BE2C (cell line): ENCODE measurements around the gene STK33.

ENCODE experiments used
- DNase-seq: peaks from one replicate; pipeline ENCODE4 v3.0.0-alpha.2; 2020
- H3K27me3 ChIP-seq: fragments of 250-450 bp; sonication (Bioruptor Pico); 2 replicates; pipeline ENCODE4 v1.5.1; 2020; ENCODE audit warnings: mild to moderate bottlenecking
- H3K36me3 ChIP-seq: fragments of 250-450 bp; sonication (Bioruptor Pico); 2 replicates; pipeline ENCODE4 v1.5.1; 2020; ENCODE audit warnings: mild to moderate bottlenecking
- H3K4me1 ChIP-seq: fragments of 250-450 bp; sonication (Bioruptor Pico); 2 replicates; pipeline ENCODE4 v1.5.1; 2020
- H3K4me3 ChIP-seq: 2 replicates; pipeline ENCODE4 v1.5.1; 2011; ENCODE audit warnings: low read depth, low read length
- H3K9me3 ChIP-seq: fragments of 250-450 bp; sonication (Bioruptor Pico); 2 replicates; pipeline ENCODE4 v1.5.1; 2020
- TF ChIP-seq, protein P1 (sequence below): IDR thresholded peaks from 2 replicates; pipeline ENCODE4 v1.5.1; 2012; ENCODE audit warnings: mild to moderate bottlenecking, low read depth, low read length

Gene STK33

DNA sequence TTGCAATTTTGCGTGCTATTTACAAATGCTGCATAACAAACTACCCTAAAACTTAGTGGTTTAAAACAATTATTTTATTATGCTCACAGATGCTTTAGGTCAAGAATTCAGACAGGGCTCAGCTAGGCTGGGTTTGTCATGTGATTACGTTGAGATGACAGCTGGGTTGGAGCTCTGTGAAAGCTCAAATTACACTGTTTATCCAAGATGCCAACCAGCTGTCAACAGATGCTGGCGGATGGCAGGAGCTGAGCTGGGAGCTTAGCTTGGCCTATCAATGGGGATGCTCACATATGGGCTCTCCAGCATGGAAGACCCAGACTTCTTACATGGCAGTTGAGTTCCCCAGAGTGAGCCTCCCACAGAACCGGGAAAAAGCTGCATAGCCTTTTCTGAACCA is 62.7 kb downstream of the STK33 start:
- peaks cover 8% of the 10 kb centered on the region for H3K4me1 ChIP-seq
- no peaks in the 10 kb centered on the region for H3K27me3 ChIP-seq
- H3K9me3 ChIP-seq = no peaks in the 10 kb centered on the region
- TF ChIP-seq, protein P1, sequence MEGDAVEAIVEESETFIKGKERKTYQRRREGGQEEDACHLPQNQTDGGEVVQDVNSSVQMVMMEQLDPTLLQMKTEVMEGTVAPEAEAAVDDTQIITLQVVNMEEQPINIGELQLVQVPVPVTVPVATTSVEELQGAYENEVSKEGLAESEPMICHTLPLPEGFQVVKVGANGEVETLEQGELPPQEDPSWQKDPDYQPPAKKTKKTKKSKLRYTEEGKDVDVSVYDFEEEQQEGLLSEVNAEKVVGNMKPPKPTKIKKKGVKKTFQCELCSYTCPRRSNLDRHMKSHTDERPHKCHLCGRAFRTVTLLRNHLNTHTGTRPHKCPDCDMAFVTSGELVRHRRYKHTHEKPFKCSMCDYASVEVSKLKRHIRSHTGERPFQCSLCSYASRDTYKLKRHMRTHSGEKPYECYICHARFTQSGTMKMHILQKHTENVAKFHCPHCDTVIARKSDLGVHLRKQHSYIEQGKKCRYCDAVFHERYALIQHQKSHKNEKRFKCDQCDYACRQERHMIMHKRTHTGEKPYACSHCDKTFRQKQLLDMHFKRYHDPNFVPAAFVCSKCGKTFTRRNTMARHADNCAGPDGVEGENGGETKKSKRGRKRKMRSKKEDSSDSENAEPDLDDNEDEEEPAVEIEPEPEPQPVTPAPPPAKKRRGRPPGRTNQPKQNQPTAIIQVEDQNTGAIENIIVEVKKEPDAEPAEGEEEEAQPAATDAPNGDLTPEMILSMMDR = no peak
- H3K4me3 ChIP-seq = no peak overlapping the region
- DNase-seq = peak; percentile 64
- H3K36me3 ChIP-seq = no peaks in the 10 kb centered on the region

DNA sequence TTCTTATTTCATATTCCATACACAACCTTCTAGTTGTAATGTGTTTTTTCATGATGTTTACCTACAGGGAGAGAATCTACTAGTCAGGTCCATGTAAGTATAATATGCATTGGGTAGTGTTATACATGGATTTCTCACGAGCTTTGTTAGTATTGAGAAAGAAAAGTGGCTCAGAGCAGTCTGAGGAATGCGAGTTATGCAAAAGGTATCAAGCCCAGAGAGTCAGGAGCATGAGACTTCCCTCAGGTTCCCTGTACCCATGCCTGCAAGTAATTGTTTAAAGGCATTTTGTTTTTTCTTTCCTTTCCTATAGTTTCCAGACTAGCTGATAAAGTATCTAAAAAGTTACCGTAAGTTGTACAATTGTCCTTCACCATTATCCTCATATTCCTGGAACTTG is 66.1 kb downstream of the STK33 start:
- TF ChIP-seq, protein P1 = no peak
- H3K36me3 ChIP-seq = no peaks in the 10 kb centered on the region
- DNase-seq = no peak
- no peaks in the 10 kb centered on the region for H3K27me3 ChIP-seq
- H3K4me1 ChIP-seq = peaks cover 8% of the 10 kb centered on the region
- H3K4me3 ChIP-seq = no peak overlapping the region
- no peaks in the 10 kb centered on the region for H3K9me3 ChIP-seq

DNA sequence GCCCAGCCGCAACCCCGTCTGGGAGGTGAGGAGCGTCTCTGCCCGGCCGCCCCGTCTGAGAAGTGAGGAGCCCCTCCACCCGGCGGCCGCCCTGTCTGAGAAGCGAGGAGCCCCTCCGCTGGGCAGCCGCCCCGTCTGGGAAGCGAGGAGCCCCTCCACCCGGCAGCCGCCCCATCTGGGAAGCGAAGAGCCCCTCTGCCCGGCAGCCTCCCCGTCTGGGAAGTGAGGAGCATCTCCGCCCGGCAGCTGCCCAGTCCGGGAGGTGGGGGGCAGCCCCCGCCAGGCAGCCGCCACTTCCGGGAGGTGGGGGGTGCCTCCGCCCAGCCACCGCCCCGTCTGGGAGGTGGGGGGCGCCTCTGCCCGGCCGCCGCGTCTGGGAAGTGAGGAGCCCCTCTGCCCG is 70.6 kb downstream of the STK33 start:
- no peaks in the 10 kb centered on the region for H3K9me3 ChIP-seq
- TF ChIP-seq, protein P1 = no peak
- no peak overlapping the region for H3K4me3 ChIP-seq
- no peaks in the 10 kb centered on the region for H3K4me1 ChIP-seq
- no peak for DNase-seq
- no peaks in the 10 kb centered on the region for H3K27me3 ChIP-seq
- H3K36me3 ChIP-seq = no peaks in the 10 kb centered on the region

DNA sequence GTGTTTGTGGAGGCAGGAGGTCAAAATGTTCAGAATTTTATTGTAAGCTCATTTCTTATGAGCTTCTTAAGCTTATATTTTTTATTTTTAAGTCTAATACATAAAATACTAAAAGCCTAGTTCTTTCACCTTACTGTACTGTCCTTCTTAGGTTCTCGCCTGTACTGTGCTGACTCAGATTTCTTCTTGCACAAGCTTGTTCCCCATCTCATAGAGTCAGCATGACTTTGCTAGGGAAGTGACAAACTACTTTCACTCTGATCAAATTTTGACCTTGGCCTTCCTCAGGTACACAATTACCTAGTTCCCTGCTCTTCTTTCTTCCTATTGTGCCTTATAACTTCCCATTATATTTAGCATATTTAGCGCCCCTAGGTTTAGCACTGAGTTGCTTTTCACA is 81.5 kb downstream of the STK33 start:
- H3K9me3 ChIP-seq = no peaks in the 10 kb centered on the region
- no peaks in the 10 kb centered on the region for H3K36me3 ChIP-seq
- no peaks in the 10 kb centered on the region for H3K4me1 ChIP-seq
- TF ChIP-seq, protein P1 = no peak
- no peak overlapping the region for H3K4me3 ChIP-seq
- no peaks in the 10 kb centered on the region for H3K27me3 ChIP-seq
- no peak for DNase-seq

DNA sequence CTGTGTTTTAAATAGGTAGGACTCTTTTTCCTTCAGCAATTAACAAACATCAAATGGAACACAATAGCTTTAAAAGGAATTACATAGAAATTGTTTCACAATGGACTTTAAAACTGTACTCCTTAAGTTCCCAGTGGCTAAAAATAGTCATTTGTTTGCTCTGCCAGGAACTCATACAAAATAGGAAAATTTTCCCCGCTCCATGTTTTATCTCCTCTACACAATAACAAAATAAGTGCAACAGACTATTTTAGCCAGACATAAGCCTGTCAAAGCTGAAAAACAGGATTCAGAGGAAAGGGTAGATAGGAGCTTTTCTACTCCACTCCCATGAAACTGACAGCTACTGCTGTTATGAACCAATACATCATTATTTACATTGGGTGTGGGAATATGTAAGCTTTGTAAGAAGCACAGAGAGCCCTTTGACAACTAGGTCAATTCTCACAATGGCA is 90.1 kb downstream of the STK33 start:
- H3K4me1 ChIP-seq = no peaks in the 10 kb centered on the region
- TF ChIP-seq, protein P1 = no peak
- DNase-seq = no peak
- H3K27me3 ChIP-seq = no peaks in the 10 kb centered on the region
- H3K36me3 ChIP-seq = no peaks in the 10 kb centered on the region
- H3K9me3 ChIP-seq = no peaks in the 10 kb centered on the region
- H3K4me3 ChIP-seq = no peak overlapping the region

DNA sequence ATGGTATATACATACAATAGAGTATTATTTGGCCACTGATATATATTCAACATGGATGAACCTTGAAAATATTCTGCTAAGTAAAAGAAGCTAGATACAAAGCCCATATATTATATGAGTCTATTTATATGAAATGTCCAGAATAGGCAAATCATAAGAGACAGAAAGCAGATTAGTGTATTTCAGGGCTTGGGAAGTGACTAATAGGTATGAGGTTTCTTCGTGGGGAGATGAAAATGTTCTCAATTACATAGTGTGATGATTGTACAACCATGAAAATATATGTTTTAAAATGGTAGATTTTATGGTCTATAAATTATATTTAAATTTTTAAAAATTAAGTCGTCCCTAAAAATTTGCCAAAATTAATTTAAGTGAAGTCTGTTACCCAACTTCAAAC is 92.2 kb downstream of the STK33 start:
- H3K4me1 ChIP-seq = no peaks in the 10 kb centered on the region
- no peaks in the 10 kb centered on the region for H3K9me3 ChIP-seq
- TF ChIP-seq, protein P1 = no peak
- H3K36me3 ChIP-seq = no peaks in the 10 kb centered on the region
- no peak overlapping the region for H3K4me3 ChIP-seq
- no peak for DNase-seq
- no peaks in the 10 kb centered on the region for H3K27me3 ChIP-seq
